Suprapubic skin (tissue), 4 donors: ENCODE results near the gene WIPF2.

Source experiments
- CTCF ChIP-seq, 2 donors: fragments of 200-600 bp in 1 of 2; fragments of 450-650 bp in 1 of 2; sonication (generic) in 1 of 2; IDR thresholded peaks; one replicate each; pipeline ENCODE4 v1.5.1; 2016 to 2019; ENCODE audit warnings: antibody characterized with exemption in 2 of 2, mild to moderate bottlenecking in 1 of 2, moderate library complexity in 1 of 2
- EP300 ChIP-seq: sonication (generic); formaldehyde crosslinking; IDR thresholded peaks from one replicate; pipeline ENCODE4 v1.6.1; 2017; ENCODE audit warnings: antibody characterized with exemption
- POLR2A ChIP-seq, 2 donors: fragments of 450-650 bp; IDR thresholded peaks; one replicate each; pipeline ENCODE4 v1.6.1; 2017; ENCODE audit warnings: antibody characterized with exemption in 2 of 2, mild to moderate bottlenecking in 2 of 2, moderate library complexity in 2 of 2
- POLR2AphosphoS5 ChIP-seq, 3 donors: sonication (generic); formaldehyde crosslinking; IDR thresholded peaks; one replicate each; pipeline ENCODE4 v1.6.1; 2017; ENCODE audit warnings: antibody characterized with exemption in 3 of 3

- TF ChIP-seq CTCF (IDR thresholded peaks at IDR 0.05) (no peak), POLR2A (IDR thresholded peaks at IDR 0.05) (no peak), POLR2AphosphoS5 (IDR thresholded peaks at IDR 0.05) (peak in 1 of 3 donors; percentile 55), EP300 (no peak)
These were observed 68.6 kb downstream of the WIPF2 start, which contains the start of gene CDC6 for GRCh38 chr17:40287494-40288369.
